Measurements from ENCODE around the gene CPNE6.

CPNE6 gene

DNA sequence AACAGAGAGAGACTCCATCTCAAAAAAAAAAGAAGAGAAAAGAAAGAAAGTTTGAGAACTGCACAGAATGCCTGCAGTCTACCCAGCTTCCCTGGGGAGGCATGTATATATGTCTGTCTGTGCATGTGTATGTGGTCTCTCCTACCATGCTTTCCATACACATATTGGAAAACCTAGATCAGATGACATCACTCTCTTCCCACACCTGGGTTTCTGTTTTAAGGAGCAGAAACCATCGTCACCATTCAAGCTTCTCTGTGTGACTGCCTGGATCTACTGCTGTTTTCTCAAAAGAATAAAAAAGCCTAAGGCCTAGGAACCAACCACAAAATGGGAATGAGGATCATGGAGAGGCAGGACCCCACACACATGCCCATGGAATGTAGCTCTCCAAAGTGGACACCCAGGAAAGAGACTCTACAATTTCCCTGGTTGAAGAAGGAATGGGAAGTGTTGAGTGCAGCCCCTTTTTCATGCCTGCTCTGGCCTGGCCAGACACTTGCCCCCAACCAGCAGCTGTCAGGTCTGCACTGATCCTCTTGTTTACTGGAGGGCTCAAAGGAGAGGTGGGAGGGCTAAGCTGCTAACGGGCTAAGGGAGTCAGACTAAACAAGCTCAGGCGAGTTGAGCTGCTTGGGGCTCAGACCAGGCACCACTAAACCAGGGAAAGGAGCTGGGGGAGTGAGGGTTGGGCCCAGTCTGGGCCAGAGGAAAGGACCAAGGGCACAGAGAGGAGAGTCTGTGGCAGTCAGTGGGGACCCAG is 15.0 kb downstream of the CPNE6 start:
- Histone ChIP-seq H3K36me3 (ENCODE audit: control insufficient read depth, insufficient read depth, low read length) (no peaks in the 10 kb centered on the region), H4K5ac (ENCODE audit: low read length) (no peak overlapping the region), H2BK120ac (ENCODE audit: low read depth, low read length) (no peak overlapping the region), H4K8ac (ENCODE audit: low read depth, low read length) (no peak overlapping the region), H3K4me1 (ENCODE audit: control insufficient read depth, low read depth, low read length) (peaks cover 7% of the 10 kb centered on the region), H2AK5ac (ENCODE audit: low read length) (no peak overlapping the region), H3K23ac (ENCODE audit: low read length) (no peak overlapping the region), H2BK15ac (replicated peaks; ENCODE audit: low read depth) (no peak overlapping the region), H3K9ac (ENCODE audit: low read length) (no peak overlapping the region), H2BK5ac (ENCODE audit: low read length) (no peak overlapping the region), H3K79me1 (ENCODE audit: low read length) (no peaks in the 10 kb centered on the region), H3K4me3 (ENCODE audit: low read length) (no peak overlapping the region), H3K56ac (ENCODE audit: low read length) (no peak overlapping the region), H3K18ac (ENCODE audit: low read length) (no peak overlapping the region), H3K79me2 (ENCODE audit: control insufficient read depth, insufficient read depth, low read length) (no peaks in the 10 kb centered on the region), H3K4me2 (ENCODE audit: low read length) (no peak overlapping the region), H3K27me3 (ENCODE audit: insufficient read depth, low read length, poor library complexity) (no peaks in the 10 kb centered on the region), H3K27ac (ENCODE audit: low read depth, low read length) (no peak overlapping the region), H3K4ac (ENCODE audit: low read depth, low read length) (no peak overlapping the region)
- DNase-seq: peak; percentile 13
- whole genome bisulfite sequencing (ENCODE audit: extremely low coverage, insufficient coverage, low lambda C conversion rate): no CpG with 5 or more reads among the region's 3 CpGs

DNA sequence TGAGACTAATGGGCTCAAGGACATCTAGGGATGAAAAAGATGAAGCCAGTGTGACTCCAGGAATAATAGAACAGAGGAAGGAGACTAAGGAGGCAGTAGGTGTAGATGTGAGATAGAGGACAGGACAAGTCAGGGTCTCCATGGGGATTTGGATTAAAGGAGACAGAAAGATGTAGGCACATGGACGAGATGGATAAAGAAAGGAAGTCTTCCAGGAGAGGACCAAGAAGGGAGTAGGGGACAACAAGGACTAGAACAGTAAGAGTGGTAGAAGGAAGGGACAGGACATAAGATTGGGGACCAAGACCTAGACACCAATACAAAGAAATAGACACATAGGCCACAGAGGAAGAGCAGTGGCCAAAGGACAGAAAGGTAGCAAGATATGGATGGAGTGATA is 15.6 kb downstream of the CPNE6 start:
- Histone ChIP-seq H3K4me2 (ENCODE audit: low read length) (no peak overlapping the region), H3K56ac (ENCODE audit: low read length) (no peak overlapping the region), H3K27me3 (ENCODE audit: insufficient read depth, low read length, poor library complexity) (no peaks in the 10 kb centered on the region), H4K5ac (ENCODE audit: low read length) (no peak overlapping the region), H4K8ac (ENCODE audit: low read depth, low read length) (no peak overlapping the region), H3K79me2 (ENCODE audit: control insufficient read depth, insufficient read depth, low read length) (no peaks in the 10 kb centered on the region), H3K36me3 (ENCODE audit: control insufficient read depth, insufficient read depth, low read length) (no peaks in the 10 kb centered on the region), H3K9ac (ENCODE audit: low read length) (no peak overlapping the region), H2BK5ac (ENCODE audit: low read length) (no peak overlapping the region), H3K4me3 (ENCODE audit: low read length) (no peak overlapping the region), H3K4ac (ENCODE audit: low read depth, low read length) (no peak overlapping the region), H3K23ac (ENCODE audit: low read length) (no peak overlapping the region), H2AK5ac (ENCODE audit: low read length) (no peak overlapping the region), H3K79me1 (ENCODE audit: low read length) (no peaks in the 10 kb centered on the region), H2BK15ac (replicated peaks; ENCODE audit: low read depth) (no peak overlapping the region), H3K18ac (ENCODE audit: low read length) (no peak overlapping the region), H3K4me1 (ENCODE audit: control insufficient read depth, low read depth, low read length) (peaks cover 4% of the 10 kb centered on the region), H2BK120ac (ENCODE audit: low read depth, low read length) (no peak overlapping the region), H3K27ac (ENCODE audit: low read depth, low read length) (no peak overlapping the region)
- WGBS (ENCODE audit: extremely low coverage, insufficient coverage, low lambda C conversion rate): no CpG with 5 or more reads among the region's 1 CpG
- DNase-seq: no peak

DNA sequence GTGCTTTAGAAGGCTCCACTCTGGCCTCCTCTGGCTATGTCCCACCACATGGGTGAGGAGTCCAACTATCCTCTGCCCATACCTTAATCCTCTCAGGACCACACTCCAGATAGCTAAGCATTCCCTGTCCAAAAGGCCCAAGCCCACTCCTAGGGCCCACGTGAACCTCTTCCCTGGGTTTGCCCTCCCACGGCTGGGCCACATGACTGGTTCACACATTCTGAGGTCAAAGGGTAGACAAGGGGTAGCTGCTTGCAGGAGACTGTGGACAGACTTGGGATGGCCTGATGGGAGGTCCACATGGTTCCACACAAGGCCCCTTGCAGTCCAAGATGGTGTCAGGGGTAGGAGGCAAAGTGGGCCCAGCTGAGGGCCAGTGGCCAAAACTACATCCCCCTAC is 16.7 kb downstream of the CPNE6 start:
- H3K36me3 ChIP-seq (ENCODE audit: control insufficient read depth, insufficient read depth, low read length): no peaks in the 10 kb centered on the region
- H3K27ac ChIP-seq (ENCODE audit: low read depth, low read length): no peak overlapping the region
- H3K4ac ChIP-seq (ENCODE audit: low read depth, low read length): no peak overlapping the region
- no peak overlapping the region for H2AK5ac ChIP-seq (ENCODE audit: low read length)
- H3K18ac ChIP-seq (ENCODE audit: low read length): no peak overlapping the region
- H3K56ac ChIP-seq (ENCODE audit: low read length): no peak overlapping the region
- H3K79me2 ChIP-seq (ENCODE audit: control insufficient read depth, insufficient read depth, low read length): no peaks in the 10 kb centered on the region
- no peak overlapping the region for H3K23ac ChIP-seq (ENCODE audit: low read length)
- no peak overlapping the region for H2BK15ac ChIP-seq (replicated peaks; ENCODE audit: low read depth)
- H3K4me1 ChIP-seq (ENCODE audit: control insufficient read depth, low read depth, low read length): no peaks in the 10 kb centered on the region
- DNase-seq: no peak
- no peaks in the 10 kb centered on the region for H3K27me3 ChIP-seq (ENCODE audit: insufficient read depth, low read length, poor library complexity)
- H2BK120ac ChIP-seq (ENCODE audit: low read depth, low read length): no peak overlapping the region
- no peaks in the 10 kb centered on the region for H3K79me1 ChIP-seq (ENCODE audit: low read length)
- H3K4me3 ChIP-seq (ENCODE audit: low read length): no peak overlapping the region
- H3K9ac ChIP-seq (ENCODE audit: low read length): no peak overlapping the region
- H3K4me2 ChIP-seq (ENCODE audit: low read length): no peak overlapping the region
- no peak overlapping the region for H2BK5ac ChIP-seq (ENCODE audit: low read length)
- WGBS (ENCODE audit: extremely low coverage, insufficient coverage, low lambda C conversion rate): no CpG with 5 or more reads among the region's 2 CpGs
- no peak overlapping the region for H4K5ac ChIP-seq (ENCODE audit: low read length)
- H4K8ac ChIP-seq (ENCODE audit: low read depth, low read length): no peak overlapping the region

DNA sequence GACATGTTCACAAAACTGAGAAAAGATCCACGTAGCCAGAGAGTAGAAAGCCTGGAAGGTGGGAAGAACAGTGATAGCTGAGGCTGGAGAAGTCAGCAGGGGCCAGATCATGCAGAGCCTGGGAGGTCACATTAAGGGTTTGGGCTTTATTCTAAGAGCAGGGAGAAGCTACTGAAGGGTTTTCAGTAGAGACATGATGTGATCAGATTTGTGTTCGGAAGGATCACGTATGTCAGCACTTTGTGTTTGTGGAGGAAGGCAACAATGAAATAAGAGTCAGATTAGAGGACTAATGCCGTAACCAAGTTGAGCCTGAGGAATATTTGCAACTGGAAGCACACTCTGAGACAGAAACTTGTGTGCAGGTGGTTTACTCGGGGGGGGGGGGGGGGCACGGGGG is 18.5 kb downstream of the CPNE6 start:
- no peak overlapping the region for H3K4ac ChIP-seq (ENCODE audit: low read depth, low read length)
- no peak overlapping the region for H4K5ac ChIP-seq (ENCODE audit: low read length)
- no peak overlapping the region for H3K56ac ChIP-seq (ENCODE audit: low read length)
- no peak overlapping the region for H2BK15ac ChIP-seq (replicated peaks; ENCODE audit: low read depth)
- H3K4me1 ChIP-seq (ENCODE audit: control insufficient read depth, low read depth, low read length): peaks cover 3% of the 10 kb centered on the region
- H3K4me3 ChIP-seq (ENCODE audit: low read length): no peak overlapping the region
- no peak overlapping the region for H2AK5ac ChIP-seq (ENCODE audit: low read length)
- WGBS (ENCODE audit: extremely low coverage, insufficient coverage, low lambda C conversion rate): no CpG with 5 or more reads among the region's 6 CpGs
- no peaks in the 10 kb centered on the region for H3K27me3 ChIP-seq (ENCODE audit: insufficient read depth, low read length, poor library complexity)
- no peak overlapping the region for H2BK5ac ChIP-seq (ENCODE audit: low read length)
- H3K9ac ChIP-seq (ENCODE audit: low read length): no peak overlapping the region
- H3K18ac ChIP-seq (ENCODE audit: low read length): no peak overlapping the region
- no peak for DNase-seq
- H3K79me2 ChIP-seq (ENCODE audit: control insufficient read depth, insufficient read depth, low read length): peaks cover 6% of the 10 kb centered on the region
- no peaks in the 10 kb centered on the region for H3K36me3 ChIP-seq (ENCODE audit: control insufficient read depth, insufficient read depth, low read length)
- no peak overlapping the region for H3K4me2 ChIP-seq (ENCODE audit: low read length)
- no peak overlapping the region for H3K27ac ChIP-seq (ENCODE audit: low read depth, low read length)
- no peak overlapping the region for H4K8ac ChIP-seq (ENCODE audit: low read depth, low read length)
- no peak overlapping the region for H2BK120ac ChIP-seq (ENCODE audit: low read depth, low read length)
- peaks cover 2% of the 10 kb centered on the region for H3K79me1 ChIP-seq (ENCODE audit: low read length)
- no peak overlapping the region for H3K23ac ChIP-seq (ENCODE audit: low read length)

DNA sequence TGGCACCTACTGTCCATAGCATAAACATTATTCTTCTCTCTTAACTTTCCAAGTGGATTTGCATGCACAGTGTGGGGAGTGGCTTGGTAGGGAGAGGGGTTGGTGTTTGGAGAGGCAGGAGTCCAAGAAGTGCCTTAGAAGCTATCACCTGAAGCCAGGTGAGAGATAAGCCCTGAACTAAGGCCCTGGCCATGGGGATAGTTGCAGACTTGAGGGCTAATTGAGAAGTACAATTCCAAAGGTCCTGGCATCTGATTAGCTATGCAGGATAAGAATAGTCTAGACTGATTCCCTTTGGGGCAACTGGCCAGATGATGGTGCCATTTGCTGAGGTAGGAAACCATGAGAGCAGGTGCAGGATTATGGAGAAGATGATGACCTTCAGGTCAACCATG is 20.7 kb downstream of the CPNE6 start:
- H2BK15ac ChIP-seq (replicated peaks; ENCODE audit: low read depth): no peak overlapping the region
- H2AK5ac ChIP-seq (ENCODE audit: low read length): no peak overlapping the region
- H3K36me3 ChIP-seq (ENCODE audit: control insufficient read depth, insufficient read depth, low read length): peaks cover 1% of the 10 kb centered on the region
- no peak overlapping the region for H3K23ac ChIP-seq (ENCODE audit: low read length)
- no peak overlapping the region for H4K5ac ChIP-seq (ENCODE audit: low read length)
- no peak overlapping the region for H3K4me2 ChIP-seq (ENCODE audit: low read length)
- no peak overlapping the region for H2BK5ac ChIP-seq (ENCODE audit: low read length)
- no peak overlapping the region for H3K9ac ChIP-seq (ENCODE audit: low read length)
- DNase-seq: peak; percentile 11
- H4K8ac ChIP-seq (ENCODE audit: low read depth, low read length): no peak overlapping the region
- H3K27me3 ChIP-seq (ENCODE audit: insufficient read depth, low read length, poor library complexity): no peaks in the 10 kb centered on the region
- H3K56ac ChIP-seq (ENCODE audit: low read length): no peak overlapping the region
- peaks cover 10% of the 10 kb centered on the region for H3K79me2 ChIP-seq (ENCODE audit: control insufficient read depth, insufficient read depth, low read length)
- no peak overlapping the region for H3K18ac ChIP-seq (ENCODE audit: low read length)
- peaks cover 14% of the 10 kb centered on the region for H3K79me1 ChIP-seq (ENCODE audit: low read length)
- peaks cover 7% of the 10 kb centered on the region for H3K4me1 ChIP-seq (ENCODE audit: control insufficient read depth, low read depth, low read length)
- H3K4ac ChIP-seq (ENCODE audit: low read depth, low read length): no peak overlapping the region
- no peak overlapping the region for H3K4me3 ChIP-seq (ENCODE audit: low read length)
- H2BK120ac ChIP-seq (ENCODE audit: low read depth, low read length): no peak overlapping the region
- no peak overlapping the region for H3K27ac ChIP-seq (ENCODE audit: low read depth, low read length)

All from mesendoderm (in vitro differentiated cells).